ENCODE results near the gene CYBA. TPM values are rescaled to one million over a fixed set of nuclear protein-coding genes. Genes with fewer than 3 reads are reported as not detected.

CYBA gene
- total and polyA plus RNA-seq, 10 of the 15 experiments (the other 5 are each of a cell fraction or from before 2014, with no cell fraction given) = 0.55 to 598 (median 258) TPM

GRCh38 chr16:88634141-88634993 lies 16.5 kb downstream of the CYBA start:
- H3K4me2 ChIP-seq (ENCODE audit: control insufficient read depth, insufficient read depth) = peak overlapping the region; percentile 99
- peak; percentile 38 for FAIRE-seq
- TF ChIP-seq CEBPZ (IDR thresholded peaks at IDR 0.05; ENCODE audit: low read depth, low read length) (no peak), MLLT1 (IDR thresholded peaks at IDR 0.05) (no peak), BCL3 (IDR thresholded peaks at IDR 0.05; ENCODE audit: borderline replicate concordance, insufficient read depth, low read depth, low read length, poor library complexity, severe bottlenecking) (no peak), FOXK2 (IDR thresholded peaks at IDR 0.05) (no peak), CHD4 (IDR thresholded peaks at IDR 0.05) (no peak), RCOR1 (conservative IDR thresholded peaks at IDR 0.05; ENCODE audit: low read depth, low read length) (no peak), SP1 (IDR thresholded peaks at IDR 0.05; ENCODE audit: low read depth, low read length) (no peak), EGR1 (IDR thresholded peaks at IDR 0.05; ENCODE audit: borderline replicate concordance in 1 of 2, low read depth in 2 of 2, low read length in 2 of 2) (peak in 1 of 2 experiments; percentile 95; a peak in 2 of 3 replicates), CBX3 (IDR thresholded peaks at IDR 0.05; ENCODE audit: borderline replicate concordance, low read depth) (no peak), USF1 (IDR thresholded peaks at IDR 0.05; ENCODE audit: borderline replicate concordance, extremely low read length, insufficient read depth, low read depth, low read length) (peak; percentile 57), TCF12 (IDR thresholded peaks at IDR 0.05; ENCODE audit: low read depth, low read length) (peak; percentile 87), RB1 (IDR thresholded peaks at IDR 0.05; ENCODE audit: borderline replicate concordance) (peak; percentile 27; the same call in 1 of the 2 replicates), NFYA (IDR thresholded peaks at IDR 0.05; ENCODE audit: borderline replicate concordance, low read depth, low read length) (no peak), MYB (IDR thresholded peaks at IDR 0.05; ENCODE audit: borderline replicate concordance, low read depth, low read length) (no peak), KAT2A (conservative IDR thresholded peaks at IDR 0.05; ENCODE audit: control insufficient read depth, low read depth, low read length) (no peak)

More at GRCh38 chr16:88634141-88634993, 16.5 kb downstream of the CYBA start:
- Histone ChIP-seq H3K9ac (ENCODE audit: control insufficient read depth, insufficient read depth, low read length) (peak overlapping the region; percentile 44), H3K79me2 (ENCODE audit: control insufficient read depth, insufficient read depth, low read length) (no peaks in the 10 kb centered on the region), H3K9me3 (replicated peaks; ENCODE audit: control insufficient read depth, insufficient read depth, low read length) (no peaks in the 10 kb centered on the region; the same call in 2 of the 3 replicates), H2AFZ (ENCODE audit: control insufficient read depth, low read depth, low read length) (peak overlapping the region; percentile 80), H4K20me1 (ENCODE audit: control insufficient read depth, insufficient read depth) (no peaks in the 10 kb centered on the region; the same call in 1 of the 2 replicates), H3K36me3 (ENCODE audit: control insufficient read depth in 2 of 2, insufficient read depth in 2 of 2, low read length in 1 of 2) (peaks cover 0 to 16% of the 10 kb centered on the region in 2 experiments; a peak in 3 of 4 replicates), H3K27ac (ENCODE audit: control insufficient read depth, insufficient read depth) (peak overlapping the region; percentile 52; the same call in 1 of the 2 replicates), H3K4me3 (peak overlapping the region; percentile 95), H3K27me3 (replicated peaks in 1 of 2; ENCODE audit: control insufficient read depth in 2 of 2, insufficient read depth in 2 of 2, low read length in 1 of 2) (peaks cover 6 to 11% of the 10 kb centered on the region in 2 experiments; a peak in 2 of 4 replicates), H3K4me1 (ENCODE audit: control insufficient read depth, insufficient read depth, low read length) (peaks cover 29% of the 10 kb centered on the region)
- peak; percentile 74 for ATAC-seq
- CTCF ChIA-PET = interaction anchor here (0.8 to 1.9 kb wide), 7 partner anchors 11 to 191 kb away, joined by 3 to 6 read pairs (median 4); partner anchors contain the start of gene ZC3H18
- peak; percentile 45 for DNase-seq (ENCODE audit: low read depth, low spot score)
- BruUV-seq (replicated peaks) = no TSS peak
- RAD21 ChIA-PET (ENCODE audit: unreplicated experiment) = interaction anchor here (1.5 kb wide), 1 partner anchor 15 kb away, joined by 6 read pairs; no protein-coding TSS in a partner anchor
- in situ Hi-C loops (cut with MboI) (no loop called here), intact Hi-C loops (cut with micrococcal nuclease; ENCODE audit: unreplicated experiment) (no loop called here)
- SMC1A ChIA-PET (ENCODE audit: uncharacterized antibody, unreplicated experiment) = interaction anchor here (0.6 to 1.1 kb wide), 3 partner anchors 66 to 891 kb away, joined by 3 read pairs; no protein-coding TSS in a partner anchor
- WGBS (ENCODE audit: insufficient coverage, insufficient replicate concordance, low lambda C conversion rate, missing lambda C conversion rate) = 1% methylated on average over 73 of the region's 82 CpGs
- POLR2A ChIA-PET = no interaction called here

Data from GM12878 (cell line).